Thoracic aorta (tissue), 2 donors: Measurements from ENCODE around the gene GABBR2. TPM values are rescaled to one million over a fixed set of nuclear protein-coding genes. Genes with fewer than 3 reads are reported as not detected.

Experiments
- ATAC-seq: fragments of 150-250 bp; one replicate; pipeline ENCODE4 v1.8.0; 2017; ENCODE audit warnings: low read depth; ENCODE audit not compliant: insufficient number of reproducible peaks, low FRiP score
- DNase-seq: peaks from one replicate; pipeline ENCODE4 v3.0.0-alpha.2; 2020; ENCODE audit warnings: low spot score
- H3K27ac ChIP-seq, 2 donors: fragments of 200-600 bp; sonication (generic); 1 replicate in 1 of 2; 2 replicates in 1 of 2; pipeline ENCODE4 v1.5.1; 2016; ENCODE audit warnings: mild to moderate bottlenecking in 2 of 2, moderate library complexity in 2 of 2
- H3K27me3 ChIP-seq: fragments of 200-600 bp; sonication (generic); replicated peaks from 2 replicates; pipeline ENCODE4 v1.6.0; 2016; ENCODE audit warnings: mild to moderate bottlenecking; ENCODE audit not compliant: insufficient read depth
- H3K36me3 ChIP-seq: fragments of 200-600 bp; sonication (generic); one replicate; pipeline ENCODE4 v1.5.1; 2016
- H3K4me1 ChIP-seq, 2 donors: fragments of 200-600 bp; sonication (generic); 1 replicate in 1 of 2; 2 replicates in 1 of 2; pipeline versions ENCODE4 v1.5.1 to v1.6.0; 2016; ENCODE audit warnings: low read depth in 2 of 2, mild to moderate bottlenecking in 1 of 2; ENCODE audit not compliant: control insufficient read depth in 1 of 2
- H3K4me3 ChIP-seq: fragments of 200-600 bp; sonication (generic); 2 replicates; pipeline ENCODE4 v1.5.1; 2016; ENCODE audit warnings: mild to moderate bottlenecking
- H3K9me3 ChIP-seq: fragments of 200-600 bp; sonication (generic); 2 replicates; pipeline ENCODE4 v1.5.1; 2016
- CTCF ChIP-seq: fragments of 200-600 bp; sonication (generic); IDR thresholded peaks from one replicate; pipeline ENCODE4 v1.5.1; 2019; ENCODE audit warnings: antibody characterized with exemption
- total RNA-seq, 2 donors: library from RNA; depleted of rRNA; stranded (reverse); fragments of >200 nt; gene quantifications; one replicate each; pipeline versions ENCODE4 v1.1.0 to v1.2.3, GENCODE V29; 2016

The GABBR2 gene
- total RNA-seq = not detected

DNA sequence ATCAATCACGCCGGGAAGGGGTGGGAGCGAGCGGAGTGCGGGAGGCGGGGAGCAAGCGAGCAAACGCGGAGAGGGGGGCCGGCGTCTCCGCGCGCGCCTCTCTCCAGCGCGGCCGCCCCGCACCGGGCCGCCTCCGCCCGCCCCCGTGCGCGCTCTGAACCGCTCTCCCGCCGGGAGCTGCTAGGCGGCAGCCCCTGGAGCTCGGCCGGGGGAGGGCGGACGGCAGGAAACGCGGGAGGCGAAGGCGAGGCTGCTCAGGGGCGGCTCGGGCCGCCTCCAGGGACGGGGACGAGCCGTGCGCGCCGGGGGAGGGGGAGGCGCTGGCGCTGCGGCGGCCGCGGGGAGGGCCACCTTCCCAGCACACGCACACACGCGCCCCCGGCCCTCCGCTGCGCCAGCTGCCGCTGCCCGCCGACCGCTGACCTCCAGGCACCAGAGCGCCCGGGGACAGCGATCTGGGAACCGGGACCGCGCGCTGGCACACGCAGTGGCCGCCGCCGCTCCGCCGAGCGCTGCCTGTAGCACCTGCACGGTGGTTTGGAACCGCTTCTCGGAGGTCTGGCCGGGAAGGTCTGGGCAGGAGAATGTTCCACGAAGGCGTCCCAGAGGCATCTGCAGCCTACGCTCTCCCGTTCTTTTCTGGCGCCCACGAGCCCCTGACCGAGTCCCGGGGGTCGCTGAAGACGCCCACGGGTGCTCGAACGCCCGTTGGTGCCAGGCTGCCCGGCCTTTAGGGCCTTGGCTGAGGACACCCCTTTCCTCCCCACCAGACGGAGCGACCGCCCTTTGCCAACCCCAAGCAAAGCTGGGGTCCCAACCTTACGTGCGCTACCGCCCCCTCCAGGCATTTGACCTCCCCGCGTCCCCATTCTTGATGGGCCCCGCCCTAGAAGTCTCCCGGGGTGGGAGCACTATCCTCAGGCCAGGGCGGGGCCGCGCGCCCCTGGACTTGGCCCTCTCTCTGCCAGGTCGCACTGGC lies at the start of gene GABBR2:
Gene GABBR2, minus strand, starts transcription at position 3 of the 979 bp plus-strand sequence. CDS start 198 bp downstream, outside the sequence.
- ATAC-seq = no peak
- Histone ChIP-seq H3K27me3 (no peaks in the 10 kb centered on the region), H3K27ac (no peak within 1 kb of the TSS)

GRCh38 chr9:98755006-98755618 lies 46.4 kb upstream of the GABBR2 start:
- H3K27me3 ChIP-seq = no peaks in the 10 kb centered on the region
- no peaks in the 10 kb centered on the region for H3K9me3 ChIP-seq
- DNase-seq (no peak), ATAC-seq (no peak)
- H3K4me1 ChIP-seq = no peaks in the 10 kb centered on the region
- H3K36me3 ChIP-seq = peaks cover 40% of the 10 kb centered on the region
- H3K27ac ChIP-seq = no peak overlapping the region
- TF ChIP-seq CTCF = no peak
- no peak overlapping the region for H3K4me3 ChIP-seq

More for the DNA sequence above, at the start of gene GABBR2:
- DNase-seq = no peak
- Histone ChIP-seq H3K36me3 (no peaks in the 10 kb centered on the region), H3K4me3 (peak within 1 kb of the TSS; percentile 48), H3K9me3 (no peaks in the 10 kb centered on the region), H3K4me1 (peaks cover 0 to 19% of the 10 kb centered on the region in 2 donors)
- TF ChIP-seq CTCF = no peak

- TF ChIP-seq CTCF = no peak
- DNase-seq (no peak), ATAC-seq (no peak)
- Histone ChIP-seq H3K27me3 (no peaks in the 10 kb centered on the region), H3K4me1 (no peaks in the 10 kb centered on the region), H3K36me3 (peaks cover 33% of the 10 kb centered on the region), H3K27ac (no peak overlapping the region), H3K9me3 (no peaks in the 10 kb centered on the region), H3K4me3 (no peak overlapping the region)
Measured at GRCh38 chr9:98751210-98751609, 42.5 kb upstream of the GABBR2 start.

GRCh38 chr9:98750364-98751060 lies 41.8 kb upstream of the GABBR2 start:
- Histone ChIP-seq H3K4me3 (no peak overlapping the region), H3K4me1 (no peaks in the 10 kb centered on the region), H3K27me3 (no peaks in the 10 kb centered on the region), H3K36me3 (peaks cover 35% of the 10 kb centered on the region), H3K27ac (no peak overlapping the region), H3K9me3 (no peaks in the 10 kb centered on the region)
- ATAC-seq = no peak
- DNase-seq = no peak
- no peak for TF ChIP-seq CTCF

GRCh38 chr9:98747476-98747875 lies 38.7 kb upstream of the GABBR2 start:
- TF ChIP-seq CTCF = no peak
- no peak overlapping the region for H3K27ac ChIP-seq
- ATAC-seq = no peak
- H3K27me3 ChIP-seq = no peaks in the 10 kb centered on the region
- no peak for DNase-seq
- no peaks in the 10 kb centered on the region for H3K9me3 ChIP-seq
- peaks cover 29% of the 10 kb centered on the region for H3K36me3 ChIP-seq
- H3K4me1 ChIP-seq = no peaks in the 10 kb centered on the region
- no peak overlapping the region for H3K4me3 ChIP-seq
